HL-60 (cell line): Measurements from ENCODE around the gene CUEDC2.

Experiments used
- CTCF ChIP-seq: IDR thresholded peaks from one replicate; pipeline ENCODE4 v1.5.1; 2011; ENCODE audit warnings: low read length, control low read depth, inconsistent platforms; ENCODE audit not compliant: insufficient read depth
- POLR2AphosphoS5 ChIP-seq: IDR thresholded peaks from 2 replicates; pipeline ENCODE4 v1.6.1; 2012; ENCODE audit warnings: low read depth
- REST ChIP-seq: IDR thresholded peaks from 2 replicates; pipeline ENCODE4 v1.6.1; 2012; ENCODE audit warnings: low read depth; ENCODE audit not compliant: insufficient replicate concordance

- TF ChIP-seq CTCF (no peak), POLR2AphosphoS5 (no peak), REST (no peak)
These were observed 30.5 kb downstream of the CUEDC2 start for GRCh38 chr10:102401735-102402511.
